Measurements from ENCODE around the gene KCNE4.

- no peak for TF ChIP-seq YY1 (IDR thresholded peaks at IDR 0.05; ENCODE audit: insufficient read depth, insufficient read length)
- no peak for TF ChIP-seq SUZ12 (IDR thresholded peaks at IDR 0.05; ENCODE audit: extremely low read depth, insufficient read depth, insufficient read length)
- no peak for TF ChIP-seq ZNF274 (IDR thresholded peaks at IDR 0.05; ENCODE audit: low read depth, low read length)
These were observed 32.5 kb upstream of the KCNE4 start for GRCh38 chr2:223019390-223019930.

Measured in NT2/D1 (cell line).